Left lung (tissue), 10 donors: Measurements from ENCODE around the gene FAM13A. TPM values are rescaled to one million over a fixed set of nuclear protein-coding genes. Genes with fewer than 3 reads are reported as not detected.
A peak's percentile ranks its signal among the peaks of the same experiment; 100 is the strongest.

Experiments
- ATAC-seq: fragments of 200-7000 bp; cut with Tn5 transposase; one replicate; pipeline ENCODE4 v1.9.1; 2020; ENCODE audit warnings: moderate library complexity
- DNase-seq, 4 donors: peaks; one replicate each; pipeline ENCODE4 v3.0.0-alpha.2; 2013 to 2020
- H3K27ac ChIP-seq, 2 donors: fragments of 200-600 bp; sonication (generic) in 1 of 2; one replicate each; pipeline versions ENCODE4 v1.5.0 to v1.8.0; 2020 to 2021
- H3K27me3 ChIP-seq, 2 donors: fragments of 200-600 bp; sonication (generic) in 1 of 2; one replicate each; pipeline versions ENCODE4 v1.5.0 to v1.8.0; 2020 to 2021
- H3K36me3 ChIP-seq, 2 donors: fragments of 200-600 bp; sonication (generic) in 1 of 2; one replicate each; pipeline versions ENCODE4 v1.5.0 to v1.8.0; 2020 to 2021
- H3K4me1 ChIP-seq, 2 donors: fragments of 200-600 bp; one replicate each; pipeline ENCODE4 v1.8.0; 2021
- H3K4me3 ChIP-seq, 2 donors: fragments of 200-600 bp; sonication (generic) in 1 of 2; one replicate each; pipeline versions ENCODE4 v1.5.0 to v1.8.0; 2020 to 2021; ENCODE audit warnings: mild to moderate bottlenecking in 1 of 2
- H3K9me3 ChIP-seq, 2 donors: fragments of 200-600 bp; sonication (generic) in 1 of 2; one replicate each; pipeline versions ENCODE4 v1.5.0 to v1.8.0; 2020 to 2021
- intact Hi-C, 2 donors: fragments of 100-400 bp; cut with DNase I; formaldehyde crosslinking; loops; one replicate each; pipeline versions ENCODE4 v1.11.2 to v1.14.2; 2022
- polyA plus RNA-seq, 6 donors: library from polyadenylated mRNA; unstranded; fragments of 120-200 nt; gene quantifications; one replicate each; pipeline ENCODE4 v1.2.1, GENCODE V29; 2013; ENCODE audit not compliant: insufficient read length in 6 of 6
- total RNA-seq, 2 donors: library from RNA; stranded (reverse); fragmentation: NEBNext Ultra II Directional; extraction: Animal tissue kit (Norgen Biotek cat#: 25700); gene quantifications; one replicate each; pipeline ENCODE4 v1.2.1, GENCODE V29; 2021
- TF ChIP-seq, protein P1 (sequence below), 2 donors: fragments of 200-600 bp; sonication (generic) in 1 of 2; IDR thresholded peaks; one replicate each; pipeline versions ENCODE4 v1.5.0 to v1.8.0; 2021; ENCODE audit warnings: antibody characterized with exemption in 2 of 2
- donor health status: DM: no; HTN: yes; CAD: no.
- donor health status: DM: no; HTN: no; CAD: no.

The FAM13A gene
- total and polyA plus RNA-seq, 8 donors = 22.2 to 69.5 (median 52.2) TPM

DNA sequence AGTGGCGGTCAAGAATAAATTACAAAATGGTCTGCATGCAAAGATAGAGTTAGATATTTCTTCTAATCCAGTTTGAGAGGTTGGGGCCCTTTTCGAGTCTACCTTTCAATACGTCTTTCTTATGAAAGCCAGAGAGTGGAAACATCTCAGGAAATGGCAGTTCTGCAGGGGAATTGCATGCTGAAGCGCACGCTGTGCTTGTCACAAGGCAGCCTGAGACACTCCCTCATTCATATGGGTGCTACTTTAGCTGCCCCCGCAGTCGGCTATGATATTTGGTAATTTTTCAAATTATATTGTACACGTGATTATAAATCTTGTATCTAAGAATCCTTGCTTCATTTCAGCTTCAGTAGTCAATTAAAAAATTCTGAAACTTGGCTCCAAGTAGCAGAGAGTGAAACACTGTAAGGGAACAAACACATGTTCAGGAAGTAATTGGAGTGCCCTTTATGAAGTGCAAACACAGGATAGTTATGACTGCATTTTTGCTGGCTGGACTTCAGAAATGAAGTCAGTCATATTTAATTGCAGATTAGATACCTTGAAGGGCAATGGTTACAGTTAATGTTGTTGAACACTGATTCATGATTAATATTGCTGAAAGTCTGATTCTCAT, 213.8 kb downstream of the FAM13A start:
- DNase-seq (peak in 1 of 4 donors; percentile 74), ATAC-seq (peak; percentile 92)
- Histone ChIP-seq H3K9me3 (no peaks in the 10 kb centered on the region), H3K36me3 (no peaks in the 10 kb centered on the region), H3K4me1 (peaks cover 0 to 8% of the 10 kb centered on the region in 2 donors), H3K27ac (no peak overlapping the region), H3K4me3 (no peak overlapping the region), H3K27me3 (no peaks in the 10 kb centered on the region)
- intact Hi-C loops = no loop called here
- TF ChIP-seq, protein P1, sequence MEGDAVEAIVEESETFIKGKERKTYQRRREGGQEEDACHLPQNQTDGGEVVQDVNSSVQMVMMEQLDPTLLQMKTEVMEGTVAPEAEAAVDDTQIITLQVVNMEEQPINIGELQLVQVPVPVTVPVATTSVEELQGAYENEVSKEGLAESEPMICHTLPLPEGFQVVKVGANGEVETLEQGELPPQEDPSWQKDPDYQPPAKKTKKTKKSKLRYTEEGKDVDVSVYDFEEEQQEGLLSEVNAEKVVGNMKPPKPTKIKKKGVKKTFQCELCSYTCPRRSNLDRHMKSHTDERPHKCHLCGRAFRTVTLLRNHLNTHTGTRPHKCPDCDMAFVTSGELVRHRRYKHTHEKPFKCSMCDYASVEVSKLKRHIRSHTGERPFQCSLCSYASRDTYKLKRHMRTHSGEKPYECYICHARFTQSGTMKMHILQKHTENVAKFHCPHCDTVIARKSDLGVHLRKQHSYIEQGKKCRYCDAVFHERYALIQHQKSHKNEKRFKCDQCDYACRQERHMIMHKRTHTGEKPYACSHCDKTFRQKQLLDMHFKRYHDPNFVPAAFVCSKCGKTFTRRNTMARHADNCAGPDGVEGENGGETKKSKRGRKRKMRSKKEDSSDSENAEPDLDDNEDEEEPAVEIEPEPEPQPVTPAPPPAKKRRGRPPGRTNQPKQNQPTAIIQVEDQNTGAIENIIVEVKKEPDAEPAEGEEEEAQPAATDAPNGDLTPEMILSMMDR (IDR thresholded peaks at IDR 0.05) = no peak

DNA sequence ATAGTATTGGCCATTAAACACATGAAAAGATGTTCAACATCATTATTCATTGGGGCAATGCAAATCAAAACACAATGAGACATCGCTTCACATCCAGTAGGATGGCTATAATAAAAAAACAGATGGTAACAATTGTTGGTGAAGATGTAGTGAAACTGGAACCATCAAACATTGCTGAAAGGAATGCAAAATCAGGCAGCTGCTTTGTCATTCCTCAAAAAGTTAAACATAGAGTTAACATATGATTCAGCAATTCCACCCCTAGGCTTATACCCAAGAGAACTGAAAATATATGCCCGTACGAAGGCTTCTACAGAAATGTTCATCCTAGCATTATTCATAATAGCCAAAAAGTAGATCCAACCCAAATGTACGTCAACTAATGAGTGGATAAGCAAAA, 215.3 kb downstream of the FAM13A start:
- peaks cover 0 to 8% of the 10 kb centered on the region in 2 donors for H3K4me1 ChIP-seq
- no peaks in the 10 kb centered on the region for H3K36me3 ChIP-seq
- no peak for ATAC-seq
- no peak for DNase-seq
- intact Hi-C loops = no loop called here
- TF ChIP-seq, protein P1 (IDR thresholded peaks at IDR 0.05) = no peak
- H3K27me3 ChIP-seq = no peaks in the 10 kb centered on the region
- H3K4me3 ChIP-seq = no peak overlapping the region
- no peak overlapping the region for H3K27ac ChIP-seq
- H3K9me3 ChIP-seq = no peaks in the 10 kb centered on the region

DNA sequence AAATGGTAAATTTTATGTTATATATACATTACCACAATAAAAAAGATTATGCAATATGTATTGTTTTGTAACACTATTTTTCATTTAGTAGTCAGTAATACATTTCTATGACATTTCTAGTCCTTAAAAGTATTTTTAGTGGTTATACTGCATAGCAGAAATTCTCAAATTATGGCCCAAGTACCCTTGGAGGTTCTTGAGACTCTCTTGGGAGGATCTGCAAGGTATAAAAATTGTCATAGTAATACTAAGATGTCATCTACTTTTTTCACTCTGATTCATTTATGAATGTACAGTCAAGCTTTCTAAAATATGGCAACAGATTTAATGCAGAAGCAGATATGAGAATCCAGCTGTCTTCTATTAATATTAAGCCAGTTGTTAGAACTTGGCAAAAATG, 220.8 kb downstream of the FAM13A start:
- Histone ChIP-seq H3K4me3 (no peak overlapping the region), H3K36me3 (no peaks in the 10 kb centered on the region), H3K4me1 (no peaks in the 10 kb centered on the region), H3K27me3 (no peaks in the 10 kb centered on the region), H3K9me3 (no peaks in the 10 kb centered on the region), H3K27ac (no peak overlapping the region)
- TF ChIP-seq, protein P1 (IDR thresholded peaks at IDR 0.05) = no peak
- intact Hi-C loops = no loop called here
- DNase-seq (no peak), ATAC-seq (no peak)

DNA sequence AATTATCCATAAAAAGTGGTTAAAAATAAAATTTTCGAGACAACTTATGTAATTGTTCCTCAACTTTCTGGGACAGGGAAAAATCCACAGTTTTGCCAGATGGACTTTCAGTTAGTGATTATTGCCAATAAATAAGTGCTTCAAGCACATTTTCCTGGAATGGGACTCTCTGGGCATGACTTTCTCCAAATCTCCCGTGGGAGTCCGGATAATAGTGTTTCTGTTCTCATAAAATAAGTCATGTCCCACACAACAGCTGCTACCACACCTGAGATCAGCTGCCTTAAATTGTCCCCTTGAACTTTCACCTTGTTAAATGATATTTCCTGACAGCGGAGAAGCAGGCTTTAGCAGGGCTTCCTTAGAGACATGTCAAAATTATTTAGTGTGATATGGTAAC, 226.0 kb downstream of the FAM13A start:
- Histone ChIP-seq H3K27ac (no peak overlapping the region), H3K4me3 (no peak overlapping the region), H3K4me1 (peaks cover 0 to 9% of the 10 kb centered on the region in 2 donors), H3K9me3 (no peaks in the 10 kb centered on the region), H3K36me3 (no peaks in the 10 kb centered on the region), H3K27me3 (no peaks in the 10 kb centered on the region)
- ATAC-seq (no peak), DNase-seq (no peak)
- TF ChIP-seq, protein P1 (IDR thresholded peaks at IDR 0.05) = no peak
- intact Hi-C loops = no loop called here

GRCh38 chr4:88830598-88830997, 226.4 kb downstream of the FAM13A start:
- no peaks in the 10 kb centered on the region for H3K27me3 ChIP-seq
- H3K36me3 ChIP-seq = no peaks in the 10 kb centered on the region
- intact Hi-C loops = no loop called here
- H3K27ac ChIP-seq = no peak overlapping the region
- H3K4me3 ChIP-seq = no peak overlapping the region
- no peaks in the 10 kb centered on the region for H3K9me3 ChIP-seq
- H3K4me1 ChIP-seq = peaks cover 0 to 9% of the 10 kb centered on the region in 2 donors
- ATAC-seq = no peak
- TF ChIP-seq, protein P1 (IDR thresholded peaks at IDR 0.05) = no peak
- no peak for DNase-seq
